ENCODE data around the gene C1QTNF8. TPM values are rescaled to one million over a fixed set of nuclear protein-coding genes. Genes with fewer than 3 reads are reported as not detected.

The C1QTNF8 gene
- total and polyA plus RNA-seq, 5 donors from 2014 or later = not detected

- H3K4me1 Mint-ChIP-seq = no peaks in the 10 kb centered on the region
- no peak overlapping the region for H3K27ac ChIP-seq (ENCODE audit: insufficient read depth, low read length, poor library complexity, severe bottlenecking)
- ATAC-seq (ENCODE audit: low read depth in 2 of 2) (no peak), DNase-seq (no peak)
- H3K4me3 ChIP-seq (ENCODE audit: low read depth, low read length) = no peak overlapping the region
- no peak overlapping the region for H3K4me3 Mint-ChIP-seq
- H3K4me1 ChIP-seq (ENCODE audit: control insufficient read depth, insufficient read depth, low read length, poor library complexity, severe bottlenecking) = no peaks in the 10 kb centered on the region
- H3K27me3 ChIP-seq (ENCODE audit: control insufficient read depth, insufficient read depth, low read length) = no peaks in the 10 kb centered on the region
- H3K36me3 ChIP-seq (ENCODE audit: control insufficient read depth, insufficient read depth, low read length) = no peaks in the 10 kb centered on the region
- no peaks in the 10 kb centered on the region for H3K9me3 ChIP-seq (ENCODE audit: control insufficient read depth in 2 of 2, low read length in 2 of 2)
- H3K9me3 Mint-ChIP-seq = no peaks in the 10 kb centered on the region
- H3K27ac Mint-ChIP-seq = no peak overlapping the region
- H3K27me3 Mint-ChIP-seq = peaks cover 18% of the 10 kb centered on the region
- no peaks in the 10 kb centered on the region for H3K36me3 Mint-ChIP-seq
Measured at GRCh38 chr16:1073262-1073558, 22.8 kb downstream of the C1QTNF8 start.

- H3K4me3 Mint-ChIP-seq = no peak within 1 kb of the TSS
- DNase-seq (no peak), ATAC-seq (ENCODE audit: low read depth in 2 of 2) (no peak)
- no peaks in the 10 kb centered on the region for H3K36me3 Mint-ChIP-seq
- no peaks in the 10 kb centered on the region for H3K4me1 Mint-ChIP-seq
- no peaks in the 10 kb centered on the region for H3K27me3 ChIP-seq (ENCODE audit: control insufficient read depth, insufficient read depth, low read length)
- no peaks in the 10 kb centered on the region for H3K9me3 Mint-ChIP-seq
- no peaks in the 10 kb centered on the region for H3K9me3 ChIP-seq (ENCODE audit: control insufficient read depth in 2 of 2, low read length in 2 of 2)
- H3K36me3 ChIP-seq (ENCODE audit: control insufficient read depth, insufficient read depth, low read length) = no peaks in the 10 kb centered on the region
- no peaks in the 10 kb centered on the region for H3K4me1 ChIP-seq (ENCODE audit: control insufficient read depth, insufficient read depth, low read length, poor library complexity, severe bottlenecking)
- peaks cover 20% of the 10 kb centered on the region for H3K27me3 Mint-ChIP-seq
- no peak within 1 kb of the TSS for H3K27ac Mint-ChIP-seq
- H3K27ac ChIP-seq (ENCODE audit: insufficient read depth, low read length, poor library complexity, severe bottlenecking) = no peak within 1 kb of the TSS
- no peak within 1 kb of the TSS for H3K4me3 ChIP-seq (ENCODE audit: low read depth, low read length)
Measured at GRCh38 chr16:1072526-1073261, 23.4 kb downstream of the C1QTNF8 start, which contains the start of gene SSTR5. TSS of gene SSTR5 (plus strand) at chr16:1072747. CDS start at chr16:1078869, 6,122 bp downstream.

GRCh38 chr16:1071561-1072225 is 24.4 kb downstream of the C1QTNF8 start:
- no peak for DNase-seq
- no peaks in the 10 kb centered on the region for H3K4me1 ChIP-seq (ENCODE audit: control insufficient read depth, insufficient read depth, low read length, poor library complexity, severe bottlenecking)
- no peak overlapping the region for H3K4me3 Mint-ChIP-seq
- no peaks in the 10 kb centered on the region for H3K36me3 ChIP-seq (ENCODE audit: control insufficient read depth, insufficient read depth, low read length)
- no peak overlapping the region for H3K4me3 ChIP-seq (ENCODE audit: low read depth, low read length)
- no peaks in the 10 kb centered on the region for H3K27me3 ChIP-seq (ENCODE audit: control insufficient read depth, insufficient read depth, low read length)
- no peaks in the 10 kb centered on the region for H3K9me3 ChIP-seq (ENCODE audit: control insufficient read depth in 2 of 2, low read length in 2 of 2)
- H3K36me3 Mint-ChIP-seq = no peaks in the 10 kb centered on the region
- peaks cover 17% of the 10 kb centered on the region for H3K27me3 Mint-ChIP-seq
- ATAC-seq (ENCODE audit: low read depth in 2 of 2) = no peak
- H3K27ac ChIP-seq (ENCODE audit: insufficient read depth, low read length, poor library complexity, severe bottlenecking) = no peak overlapping the region
- no peaks in the 10 kb centered on the region for H3K4me1 Mint-ChIP-seq
- H3K9me3 Mint-ChIP-seq = no peaks in the 10 kb centered on the region
- no peak overlapping the region for H3K27ac Mint-ChIP-seq

DNA sequence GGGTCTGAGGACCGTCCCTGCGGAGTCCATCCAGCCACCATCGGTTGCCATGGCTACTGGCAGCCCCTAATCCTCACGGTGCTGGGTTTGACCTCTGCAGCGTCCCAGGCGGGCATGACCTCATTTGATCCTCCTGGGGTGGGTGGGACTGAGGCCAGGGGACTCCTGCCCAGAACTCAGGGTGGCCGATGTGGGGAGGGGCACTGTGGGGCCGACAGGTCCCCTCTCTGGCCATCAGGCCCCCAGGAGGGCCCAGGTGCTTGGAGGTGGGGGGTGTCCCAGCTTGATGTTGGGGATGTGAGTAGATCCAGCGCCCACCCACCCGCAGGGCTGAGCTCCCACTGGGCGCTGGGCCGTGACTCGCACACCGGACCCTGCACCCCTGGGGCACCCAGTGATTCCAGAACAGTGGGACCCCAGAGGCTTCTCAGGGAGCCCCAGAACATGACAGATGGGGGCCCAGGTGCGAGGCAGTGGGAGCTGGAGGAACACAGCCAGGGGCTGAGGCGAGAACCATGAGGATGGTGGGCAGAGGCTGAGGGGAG is 25.1 kb downstream of the C1QTNF8 start:
- no peaks in the 10 kb centered on the region for H3K9me3 ChIP-seq (ENCODE audit: control insufficient read depth in 2 of 2, low read length in 2 of 2)
- H3K4me1 ChIP-seq (ENCODE audit: control insufficient read depth, insufficient read depth, low read length, poor library complexity, severe bottlenecking) = no peaks in the 10 kb centered on the region
- Mint-ChIP-seq H3K27me3 (peaks cover 17% of the 10 kb centered on the region), H3K9me3 (no peaks in the 10 kb centered on the region), H3K4me1 (no peaks in the 10 kb centered on the region), H3K27ac (no peak overlapping the region), H3K36me3 (no peaks in the 10 kb centered on the region), H3K4me3 (no peak overlapping the region)
- ATAC-seq (ENCODE audit: low read depth in 2 of 2) (no peak), DNase-seq (no peak)
- H3K27ac ChIP-seq (ENCODE audit: insufficient read depth, low read length, poor library complexity, severe bottlenecking) = no peak overlapping the region
- no peaks in the 10 kb centered on the region for H3K36me3 ChIP-seq (ENCODE audit: control insufficient read depth, insufficient read depth, low read length)
- no peak overlapping the region for H3K4me3 ChIP-seq (ENCODE audit: low read depth, low read length)
- no peaks in the 10 kb centered on the region for H3K27me3 ChIP-seq (ENCODE audit: control insufficient read depth, insufficient read depth, low read length)

DNA sequence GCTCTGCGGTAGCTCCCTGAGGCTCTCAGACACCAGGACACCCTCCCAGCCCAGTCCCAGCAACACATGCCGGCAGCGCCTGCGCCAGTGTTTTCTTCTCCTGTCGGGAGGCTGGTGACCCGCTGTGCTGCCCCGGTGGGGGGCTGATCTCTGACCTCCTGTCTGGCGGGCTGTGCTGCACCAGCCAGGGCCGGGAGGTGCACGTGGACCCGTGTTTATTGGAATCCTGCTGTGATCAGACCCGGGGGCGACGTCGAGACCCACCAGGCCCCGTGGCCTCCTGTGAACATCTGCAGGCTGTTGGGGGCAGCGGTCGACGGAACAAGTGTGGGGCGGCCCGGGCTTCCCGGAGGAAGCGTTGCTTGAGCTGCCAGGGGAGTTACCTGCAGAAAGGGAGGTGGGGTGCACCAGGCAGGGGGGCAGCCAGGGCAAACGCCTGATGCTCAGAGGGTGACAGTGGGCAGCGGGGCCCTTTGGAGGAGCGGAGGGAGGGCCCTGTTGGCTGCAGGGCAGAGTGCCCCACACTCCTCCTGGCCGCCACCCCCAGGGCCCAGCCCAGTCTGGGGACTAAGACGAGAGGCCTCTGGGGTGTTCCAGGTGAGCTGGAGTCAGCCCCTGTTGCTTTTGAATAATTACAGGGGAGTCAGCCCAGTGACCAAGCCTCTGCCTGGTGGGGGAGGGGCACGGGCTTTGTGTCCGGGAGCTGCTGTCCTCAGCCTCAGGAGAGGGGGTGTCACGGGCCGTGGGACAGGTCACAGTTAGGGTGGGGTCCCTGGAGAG is 25.8 kb downstream of the C1QTNF8 start:
- Histone ChIP-seq H3K36me3 (ENCODE audit: control insufficient read depth, insufficient read depth, low read length) (no peaks in the 10 kb centered on the region), H3K27me3 (ENCODE audit: control insufficient read depth, insufficient read depth, low read length) (no peaks in the 10 kb centered on the region), H3K9me3 (ENCODE audit: control insufficient read depth in 2 of 2, low read length in 2 of 2) (no peaks in the 10 kb centered on the region), H3K4me3 (ENCODE audit: low read depth, low read length) (no peak overlapping the region), H3K4me1 (ENCODE audit: control insufficient read depth, insufficient read depth, low read length, poor library complexity, severe bottlenecking) (no peaks in the 10 kb centered on the region), H3K27ac (ENCODE audit: insufficient read depth, low read length, poor library complexity, severe bottlenecking) (no peak overlapping the region)
- no peak for DNase-seq
- Mint-ChIP-seq H3K4me1 (no peaks in the 10 kb centered on the region), H3K27ac (no peak overlapping the region), H3K27me3 (peaks cover 17% of the 10 kb centered on the region), H3K36me3 (no peaks in the 10 kb centered on the region), H3K4me3 (no peak overlapping the region), H3K9me3 (no peaks in the 10 kb centered on the region)
- ATAC-seq (ENCODE audit: low read depth in 2 of 2) = no peak

DNA sequence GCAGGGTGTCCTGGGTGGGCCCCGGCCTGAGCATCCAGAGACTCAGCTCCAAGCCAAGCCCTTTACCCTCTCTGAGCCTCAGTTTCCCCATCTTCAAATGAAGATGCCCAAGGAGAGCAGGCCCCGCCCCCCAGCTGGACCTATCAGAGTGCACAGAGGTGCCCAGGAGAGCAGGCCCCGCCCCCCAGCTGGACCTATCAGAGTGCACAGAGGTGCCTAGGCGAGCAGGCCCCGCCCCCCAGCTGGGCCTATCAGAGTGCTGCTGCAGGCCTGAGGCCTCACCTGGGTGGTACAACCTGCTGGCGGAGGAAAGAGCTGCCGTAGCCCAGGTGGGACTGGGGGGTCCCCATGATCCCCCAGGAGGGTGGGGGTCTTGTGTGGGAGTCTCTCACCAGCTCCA is 26.9 kb downstream of the C1QTNF8 start:
- no peaks in the 10 kb centered on the region for H3K27me3 ChIP-seq (ENCODE audit: control insufficient read depth, insufficient read depth, low read length)
- peaks cover 17% of the 10 kb centered on the region for H3K27me3 Mint-ChIP-seq

GRCh38 chr16:1068451-1068850 is 27.6 kb downstream of the C1QTNF8 start:
- DNase-seq (no peak), ATAC-seq (ENCODE audit: low read depth in 2 of 2) (no peak)
- H3K4me1 ChIP-seq (ENCODE audit: control insufficient read depth, insufficient read depth, low read length, poor library complexity, severe bottlenecking) = no peaks in the 10 kb centered on the region
- H3K27ac ChIP-seq (ENCODE audit: insufficient read depth, low read length, poor library complexity, severe bottlenecking) = no peak overlapping the region
- Mint-ChIP-seq H3K36me3 (no peaks in the 10 kb centered on the region), H3K4me1 (no peaks in the 10 kb centered on the region), H3K27me3 (peaks cover 17% of the 10 kb centered on the region), H3K4me3 (no peak overlapping the region), H3K27ac (no peak overlapping the region), H3K9me3 (no peaks in the 10 kb centered on the region)
- no peaks in the 10 kb centered on the region for H3K9me3 ChIP-seq (ENCODE audit: control insufficient read depth in 2 of 2, low read length in 2 of 2)
- no peak overlapping the region for H3K4me3 ChIP-seq (ENCODE audit: low read depth, low read length)
- no peaks in the 10 kb centered on the region for H3K27me3 ChIP-seq (ENCODE audit: control insufficient read depth, insufficient read depth, low read length)
- H3K36me3 ChIP-seq (ENCODE audit: control insufficient read depth, insufficient read depth, low read length) = no peaks in the 10 kb centered on the region

More for the DNA sequence above, 26.9 kb downstream of the C1QTNF8 start:
- Histone ChIP-seq H3K36me3 (ENCODE audit: control insufficient read depth, insufficient read depth, low read length) (no peaks in the 10 kb centered on the region), H3K9me3 (ENCODE audit: control insufficient read depth in 2 of 2, low read length in 2 of 2) (no peaks in the 10 kb centered on the region), H3K4me3 (ENCODE audit: low read depth, low read length) (no peak overlapping the region), H3K27ac (ENCODE audit: insufficient read depth, low read length, poor library complexity, severe bottlenecking) (no peak overlapping the region), H3K4me1 (ENCODE audit: control insufficient read depth, insufficient read depth, low read length, poor library complexity, severe bottlenecking) (no peaks in the 10 kb centered on the region)
- no peak for ATAC-seq (ENCODE audit: low read depth in 2 of 2)
- no peak for DNase-seq
- no peaks in the 10 kb centered on the region for H3K9me3 Mint-ChIP-seq
- no peak overlapping the region for H3K27ac Mint-ChIP-seq
- no peak overlapping the region for H3K4me3 Mint-ChIP-seq
- no peaks in the 10 kb centered on the region for H3K4me1 Mint-ChIP-seq
- H3K36me3 Mint-ChIP-seq = no peaks in the 10 kb centered on the region
